Psoas muscle (tissue), 8 donors: ENCODE results near the gene PANK4. TPM values are rescaled to one million over a fixed set of nuclear protein-coding genes. Genes with fewer than 3 reads are reported as not detected.

ENCODE experiments used
- ATAC-seq, 4 donors: fragments of 200-7000 bp; cut with Tn5 transposase; one replicate each; pipeline ENCODE4 v1.9.1; 2020; ENCODE audit warnings: moderate library complexity in 3 of 4, mild to moderate bottlenecking in 2 of 4
- DNase-seq, 2 donors: peaks; one replicate each; pipeline ENCODE4 v3.0.0-alpha.2; 2020
- H3K27ac ChIP-seq: fragments of 200-600 bp; one replicate; pipeline ENCODE4 v1.8.0; 2022
- H3K27me3 ChIP-seq, 3 donors: fragments of 200-600 bp in 1 of 3; one replicate each; pipeline versions ENCODE4 v1.6.1 to v1.8.0; 2013 to 2022; ENCODE audit warnings: low read length in 2 of 3, mild to moderate bottlenecking in 2 of 3, moderate library complexity in 1 of 3; ENCODE audit not compliant: insufficient read depth in 3 of 3
- H3K36me3 ChIP-seq, 2 donors: fragments of 200-600 bp in 1 of 2; one replicate each; pipeline versions ENCODE4 v1.6.1 to v1.8.0; 2013 to 2022; ENCODE audit warnings: low read depth in 1 of 2, mild to moderate bottlenecking in 1 of 2, moderate library complexity in 1 of 2; ENCODE audit not compliant: insufficient read depth in 1 of 2
- H3K4me1 ChIP-seq: fragments of 200-600 bp; one replicate; pipeline ENCODE4 v1.8.0; 2022
- H3K4me3 ChIP-seq: fragments of 200-600 bp; one replicate; pipeline ENCODE4 v1.8.0; 2022; ENCODE audit warnings: mild to moderate bottlenecking
- H3K9me3 ChIP-seq: fragments of 200-600 bp; one replicate; pipeline ENCODE4 v1.8.0; 2022
- WGBS, 3 donors: extraction: QIAGEN DNeasy Blood & Tissue Kit; methylation state at CpG; one replicate each; pipeline versions ENCODE4 v1.1.6 to v1.1.7; 2013; 5-methylcytosine and 5-hydroxymethylcytosine counted together
- intact Hi-C, 2 donors: fragments of 100-400 bp; cut with DNase I; formaldehyde crosslinking; loops; one replicate each; pipeline versions ENCODE4 v1.11.0 to v1.14.2; 2022
- polyA plus RNA-seq, 3 donors: library from polyadenylated mRNA; stranded (reverse); fragments of 200-250 nt; gene quantifications; one replicate each; pipeline ENCODE4 v1.2.3, GENCODE V29; 2013
- total RNA-seq, 4 donors: library from RNA; stranded (reverse); fragmentation: NEBNext Ultra II Directional in 2 of 4; extraction: Animal tissue kit (Norgen Biotek cat#: 25700) in 2 of 4; gene quantifications; one replicate each; pipeline versions ENCODE4 v1.2.1 to v1.2.4, GENCODE V29; 2021 to 2023
- TF ChIP-seq, protein P1 (sequence below): fragments of 200-600 bp; IDR thresholded peaks from one replicate; pipeline ENCODE4 v1.8.0; 2022; ENCODE audit warnings: antibody characterized with exemption
- donor health status: healthy with polysubstance abuse.
- donor health status: DM: no; HTN: no; CAD: no; lungs with moderate emphysema.
- donor health status: Bipolar disorder and iron deficiency.
- donor health status: healthy.
- donor health status: DM: yes; HTN: yes; CAD: no.
- donor health status: DM: no; HTN: no; CAD: no.
- donor health status: DM: no; HTN: no; CAD: no.
- donor health status: DM: yes; HTN: yes; CAD: no.

PANK4 gene
- total and polyA plus RNA-seq, 7 donors: 29.0 to 45.1 (median 31.9) TPM

DNA sequence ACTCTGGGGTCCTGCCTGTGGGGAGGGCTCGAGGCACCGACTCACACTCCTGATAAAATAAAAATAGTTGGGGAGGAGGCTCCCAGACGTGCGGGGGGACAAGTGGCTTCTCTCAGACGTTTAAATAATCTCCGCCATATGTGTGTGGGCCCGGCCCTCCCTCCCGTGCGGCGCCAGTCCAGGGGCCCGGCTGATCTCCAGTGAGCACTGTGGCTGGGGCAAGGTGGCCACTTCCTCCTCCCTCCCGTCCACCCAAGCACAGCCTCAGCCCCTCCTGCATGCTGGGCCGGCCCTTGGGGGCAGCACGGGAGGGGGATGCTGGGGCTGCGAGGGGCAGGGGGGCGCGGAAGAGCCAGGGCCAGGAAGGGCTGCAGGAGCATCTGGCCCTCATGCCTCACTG is 54.3 kb downstream of the PANK4 start:
- Histone ChIP-seq H3K27me3 (peaks cover 2 to 39% (median 3%) of the 10 kb centered on the region in 3 donors), H3K36me3 (no peaks in the 10 kb centered on the region), H3K27ac (no peak overlapping the region), H3K4me1 (peaks cover 6% of the 10 kb centered on the region), H3K9me3 (no peaks in the 10 kb centered on the region), H3K4me3 (no peak overlapping the region)
- intact Hi-C loops: no loop called here
- TF ChIP-seq, protein P1, sequence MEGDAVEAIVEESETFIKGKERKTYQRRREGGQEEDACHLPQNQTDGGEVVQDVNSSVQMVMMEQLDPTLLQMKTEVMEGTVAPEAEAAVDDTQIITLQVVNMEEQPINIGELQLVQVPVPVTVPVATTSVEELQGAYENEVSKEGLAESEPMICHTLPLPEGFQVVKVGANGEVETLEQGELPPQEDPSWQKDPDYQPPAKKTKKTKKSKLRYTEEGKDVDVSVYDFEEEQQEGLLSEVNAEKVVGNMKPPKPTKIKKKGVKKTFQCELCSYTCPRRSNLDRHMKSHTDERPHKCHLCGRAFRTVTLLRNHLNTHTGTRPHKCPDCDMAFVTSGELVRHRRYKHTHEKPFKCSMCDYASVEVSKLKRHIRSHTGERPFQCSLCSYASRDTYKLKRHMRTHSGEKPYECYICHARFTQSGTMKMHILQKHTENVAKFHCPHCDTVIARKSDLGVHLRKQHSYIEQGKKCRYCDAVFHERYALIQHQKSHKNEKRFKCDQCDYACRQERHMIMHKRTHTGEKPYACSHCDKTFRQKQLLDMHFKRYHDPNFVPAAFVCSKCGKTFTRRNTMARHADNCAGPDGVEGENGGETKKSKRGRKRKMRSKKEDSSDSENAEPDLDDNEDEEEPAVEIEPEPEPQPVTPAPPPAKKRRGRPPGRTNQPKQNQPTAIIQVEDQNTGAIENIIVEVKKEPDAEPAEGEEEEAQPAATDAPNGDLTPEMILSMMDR: no peak
- 50 to 66% (median 57%) methylated on average over 13 to 17 of the region's 17 CpGs for WGBS, 3 donors
- DNase-seq: no peak
- ATAC-seq: no peak

DNA sequence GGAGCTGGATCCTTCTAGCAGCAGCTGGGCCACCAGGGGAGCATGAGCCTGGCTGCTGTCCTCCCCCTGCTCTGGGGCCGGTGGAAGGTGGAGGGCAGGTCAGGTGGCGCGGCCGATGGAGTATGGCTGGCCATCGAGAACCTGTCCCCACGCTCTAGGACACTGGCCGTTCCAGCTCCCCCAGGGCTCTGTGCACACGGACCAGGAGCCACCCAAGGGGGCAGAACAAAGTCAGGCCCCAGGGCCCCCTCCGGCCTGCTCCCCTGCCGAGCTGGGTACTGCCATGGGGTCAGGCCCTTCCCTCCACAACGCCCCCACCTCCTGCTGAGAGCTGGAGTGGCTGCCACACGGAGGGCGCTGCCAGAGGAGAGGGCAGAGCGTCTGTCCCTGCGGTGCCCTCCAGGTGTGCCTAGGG is 54.8 kb downstream of the PANK4 start:
- Histone ChIP-seq H3K4me1 (peaks cover 6% of the 10 kb centered on the region), H3K9me3 (no peaks in the 10 kb centered on the region), H3K4me3 (no peak overlapping the region), H3K36me3 (no peaks in the 10 kb centered on the region), H3K27ac (no peak overlapping the region), H3K27me3 (peaks cover 3 to 44% (median 7%) of the 10 kb centered on the region in 3 donors)
- DNase-seq: no peak
- ATAC-seq: no peak
- 70 to 80% (median 79%) methylated on average over 13 to 15 of the region's 15 CpGs for WGBS, 3 donors
- TF ChIP-seq, protein P1: no peak
- intact Hi-C loops: no loop called here

DNA sequence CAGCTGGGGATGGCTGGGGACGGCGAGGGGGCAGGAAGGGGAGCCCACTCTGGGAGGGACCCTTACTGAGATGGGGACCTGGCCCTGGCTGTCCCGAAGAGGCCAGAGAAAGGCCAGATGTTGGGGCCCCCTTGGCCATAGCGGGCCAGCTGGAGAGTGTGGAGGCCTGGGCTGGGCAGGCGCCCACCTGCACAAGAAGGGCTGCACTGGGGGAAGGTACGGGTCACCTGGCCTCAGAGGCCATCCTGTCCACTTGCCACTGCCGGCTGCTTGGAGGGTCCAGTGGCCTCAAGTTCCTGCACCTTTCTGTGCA is 55.3 kb downstream of the PANK4 start:
- peaks cover 6% of the 10 kb centered on the region for H3K4me1 ChIP-seq
- no peak for ATAC-seq
- H3K27ac ChIP-seq: no peak overlapping the region
- no peaks in the 10 kb centered on the region for H3K36me3 ChIP-seq
- H3K4me3 ChIP-seq: no peak overlapping the region
- TF ChIP-seq, protein P1: no peak
- no peak for DNase-seq
- intact Hi-C loops: no loop called here
- no peaks in the 10 kb centered on the region for H3K9me3 ChIP-seq
- 61 to 70% (median 68%) methylated on average over 4 to 7 of the region's 7 CpGs for WGBS, 3 donors
- H3K27me3 ChIP-seq: peaks cover 3 to 49% (median 11%) of the 10 kb centered on the region in 3 donors

DNA sequence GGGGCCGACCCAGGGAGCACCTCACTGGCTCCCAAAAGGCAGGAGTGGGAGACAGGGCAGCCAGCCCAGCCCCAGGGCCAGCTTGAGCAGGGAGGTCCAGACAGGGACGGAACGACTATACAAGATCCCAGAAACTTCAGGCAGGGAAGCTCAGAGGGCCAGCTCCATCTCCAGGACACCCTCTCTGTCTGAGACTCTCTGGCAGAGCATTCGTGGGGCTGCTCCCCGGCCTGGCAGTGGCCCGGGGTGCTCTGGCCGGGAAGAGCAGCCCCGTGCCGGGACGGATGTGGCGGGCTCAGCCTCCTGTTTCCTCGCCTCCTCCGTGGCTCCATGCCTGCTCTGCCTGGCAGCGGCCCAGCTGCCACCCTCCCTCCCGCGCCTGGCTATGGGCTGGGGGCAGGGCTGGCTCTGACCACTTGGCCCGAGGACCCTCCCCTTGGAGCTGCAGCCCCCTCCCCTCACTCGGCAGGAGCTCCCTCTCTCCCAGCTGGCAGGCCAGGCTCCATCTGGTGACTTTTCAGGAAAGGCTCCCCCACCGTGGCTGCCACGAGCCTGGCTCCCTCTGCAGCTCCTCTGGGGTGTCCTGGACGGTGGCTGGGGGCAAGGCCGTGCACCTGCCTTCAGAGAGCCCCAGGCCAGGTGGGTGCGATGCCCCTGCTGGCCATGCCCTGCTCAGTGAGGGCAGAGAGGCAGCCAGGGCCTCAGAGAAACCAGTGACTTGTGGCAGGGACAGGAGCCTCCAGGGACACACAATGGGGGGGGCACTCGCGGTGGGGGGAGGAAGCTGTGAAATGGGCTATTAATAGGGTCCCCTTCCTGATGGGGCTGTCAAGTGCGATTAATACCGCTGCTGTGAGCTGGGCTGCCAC is 55.9 kb downstream of the PANK4 start:
- Histone ChIP-seq H3K9me3 (no peaks in the 10 kb centered on the region), H3K27ac (no peak overlapping the region), H3K27me3 (peaks cover 3 to 55% (median 11%) of the 10 kb centered on the region in 3 donors), H3K4me1 (peaks cover 4% of the 10 kb centered on the region), H3K36me3 (no peaks in the 10 kb centered on the region), H3K4me3 (no peak overlapping the region)
- DNase-seq: no peak
- TF ChIP-seq, protein P1: no peak
- ATAC-seq: no peak
- intact Hi-C loops: no loop called here
- 11 to 16% (median 16%) methylated on average over 21 to 27 of the region's 27 CpGs for WGBS, 3 donors
